Naive B cell (primary cell): Measurements from ENCODE around the gene KRTAP16-1. TPM values are rescaled to one million over a fixed set of nuclear protein-coding genes. Genes with fewer than 3 reads are reported as not detected.
A peak's percentile ranks its signal among the peaks of the same experiment; 100 is the strongest.

Experiments used
- ATAC-seq, 2 donors: fragments of 150-1000 bp; cut with Tn5 transposase; 2 replicates each; pipeline ENCODE4 v1.10.0; 2021; ENCODE audit warnings: low read depth in 2 of 2, mild to moderate bottlenecking in 2 of 2, moderate library complexity in 2 of 2
- DNase-seq: peaks from one replicate; pipeline ENCODE4 v3.0.0; 2022
- H3K27ac Mint-ChIP-seq, 6 donors: one replicate each; pipeline ENCODE4 v1.8.0; 2020 to 2022; ENCODE audit warnings: mild to moderate bottlenecking in 6 of 6, mixed read lengths in 6 of 6, moderate library complexity in 5 of 6, inconsistent platforms in 2 of 6
- H3K27me3 Mint-ChIP-seq, 3 donors: one replicate each; pipeline ENCODE4 v1.8.0; 2021 to 2022; ENCODE audit warnings: mixed read lengths in 3 of 3, mild to moderate bottlenecking in 1 of 3
- H3K36me3 Mint-ChIP-seq, 2 donors: one replicate each; pipeline ENCODE4 v1.8.0; 2020 to 2022; ENCODE audit warnings: mixed read lengths in 2 of 2, inconsistent platforms in 1 of 2, mild to moderate bottlenecking in 1 of 2
- H3K4me1 Mint-ChIP-seq, 3 donors: one replicate each; pipeline ENCODE4 v1.8.0; 2020 to 2022; ENCODE audit warnings: mixed read lengths in 3 of 3, inconsistent platforms in 1 of 3, mild to moderate bottlenecking in 1 of 3, moderate library complexity in 1 of 3
- H3K4me3 Mint-ChIP-seq, 8 donors: one replicate each; pipeline ENCODE4 v1.8.0; 2020 to 2022; ENCODE audit warnings: mild to moderate bottlenecking in 8 of 8, mixed read lengths in 8 of 8, moderate library complexity in 8 of 8, inconsistent platforms in 2 of 8
- H3K9me3 Mint-ChIP-seq, 7 donors: one replicate each; pipeline ENCODE4 v1.8.0; 2020 to 2022; ENCODE audit warnings: mixed read lengths in 7 of 7, mild to moderate bottlenecking in 5 of 7, inconsistent platforms in 2 of 7, moderate library complexity in 1 of 7
- polyA plus RNA-seq, 6 donors: library from polyadenylated mRNA; unstranded; fragments of 300-500 nt; fragmentation: Illumina TruSeq; gene quantifications; one replicate each; pipeline ENCODE4 v1.2.3, GENCODE V29; 2021; ENCODE audit warnings: low read depth in 6 of 6

KRTAP16-1 gene
- polyA plus RNA-seq, 6 donors from 2014 or later, result 0.38 to 2.0 (median 0.55) TPM; not detected in 2

GRCh38 chr17:41326173-41327145, 17.4 kb upstream of the KRTAP16-1 start:
- Mint-ChIP-seq H3K4me3 (peak overlapping the region in 1 of 8 donors; percentile 30), H3K36me3 (no peaks in the 10 kb centered on the region), H3K27me3 (peaks cover 0 to 9% (median 2%) of the 10 kb centered on the region in 3 donors), H3K9me3 (no peaks in the 10 kb centered on the region), H3K27ac (peak overlapping the region in 1 of 6 donors; percentile 4), H3K4me1 (peaks cover 8 to 23% (median 19%) of the 10 kb centered on the region in 3 donors)
- no peak for DNase-seq
- ATAC-seq, result no peak

GRCh38 chr17:41325611-41326010, 16.5 kb upstream of the KRTAP16-1 start:
- H3K4me1 Mint-ChIP-seq, result peaks cover 8 to 28% (median 19%) of the 10 kb centered on the region in 3 donors
- H3K27ac Mint-ChIP-seq, result peak overlapping the region in 1 of 6 donors; percentile 38
- ATAC-seq, result no peak
- H3K36me3 Mint-ChIP-seq, result no peaks in the 10 kb centered on the region
- H3K9me3 Mint-ChIP-seq, result peaks cover 0 to 5% (median 1%) of the 10 kb centered on the region in 7 donors
- peaks cover 0 to 8% (median 0%) of the 10 kb centered on the region in 3 donors for H3K27me3 Mint-ChIP-seq
- H3K4me3 Mint-ChIP-seq, result no peak overlapping the region
- no peak for DNase-seq

- H3K27ac Mint-ChIP-seq, result no peak overlapping the region
- no peak for DNase-seq
- peaks cover 8 to 29% (median 19%) of the 10 kb centered on the region in 3 donors for H3K4me1 Mint-ChIP-seq
- ATAC-seq, result no peak
- peaks cover 0 to 10% (median 3%) of the 10 kb centered on the region in 7 donors for H3K9me3 Mint-ChIP-seq
- no peaks in the 10 kb centered on the region for H3K36me3 Mint-ChIP-seq
- H3K4me3 Mint-ChIP-seq, result no peak overlapping the region
- H3K27me3 Mint-ChIP-seq, result peaks cover 0 to 8% (median 0%) of the 10 kb centered on the region in 3 donors
These were observed 16.0 kb upstream of the KRTAP16-1 start for GRCh38 chr17:41325126-41325525.

GRCh38 chr17:41324180-41325075, 15.3 kb upstream of the KRTAP16-1 start:
- DNase-seq (no peak), ATAC-seq (no peak)
- H3K9me3 Mint-ChIP-seq, result peaks cover 3 to 17% (median 8%) of the 10 kb centered on the region in 7 donors
- peaks cover 8 to 29% (median 19%) of the 10 kb centered on the region in 3 donors for H3K4me1 Mint-ChIP-seq
- no peak overlapping the region for H3K4me3 Mint-ChIP-seq
- peaks cover 0 to 8% (median 0%) of the 10 kb centered on the region in 3 donors for H3K27me3 Mint-ChIP-seq
- H3K27ac Mint-ChIP-seq, result peak overlapping the region in 2 of 6 donors; percentile 63 to 82
- peaks cover 0 to 6% of the 10 kb centered on the region in 2 donors for H3K36me3 Mint-ChIP-seq

- peaks cover 0 to 8% (median 0%) of the 10 kb centered on the region in 3 donors for H3K27me3 Mint-ChIP-seq
These were observed 14.1 kb upstream of the KRTAP16-1 start for GRCh38 chr17:41322903-41323895.

GRCh38 chr17:41322094-41322902, 13.2 kb upstream of the KRTAP16-1 start:
- Mint-ChIP-seq H3K4me1 (peaks cover 8 to 27% (median 14%) of the 10 kb centered on the region in 3 donors), H3K27me3 (peaks cover 0 to 8% (median 0%) of the 10 kb centered on the region in 3 donors), H3K36me3 (peaks cover 0 to 11% of the 10 kb centered on the region in 2 donors), H3K9me3 (peaks cover 3 to 22% (median 13%) of the 10 kb centered on the region in 7 donors), H3K4me3 (peak overlapping the region in 2 of 8 donors; percentile 3 to 69), H3K27ac (peak overlapping the region in 4 of 6 donors; percentile 14 to 91 (median 28))
- DNase-seq, result peak; percentile 65
- ATAC-seq, result peak; percentile 73 to 87

More at GRCh38 chr17:41322903-41323895, 14.1 kb upstream of the KRTAP16-1 start:
- no peak for ATAC-seq
- Mint-ChIP-seq H3K36me3 (peaks cover 0 to 11% of the 10 kb centered on the region in 2 donors), H3K9me3 (peaks cover 3 to 22% (median 13%) of the 10 kb centered on the region in 7 donors), H3K4me3 (no peak overlapping the region), H3K27ac (peak overlapping the region in 5 of 6 donors; percentile 40 to 91 (median 63)), H3K4me1 (peaks cover 8 to 29% (median 14%) of the 10 kb centered on the region in 3 donors)
- DNase-seq, result no peak

- ATAC-seq (no peak), DNase-seq (no peak)
- Mint-ChIP-seq H3K36me3 (peaks cover 0 to 11% of the 10 kb centered on the region in 2 donors), H3K9me3 (peaks cover 3 to 22% (median 13%) of the 10 kb centered on the region in 7 donors), H3K27ac (no peak overlapping the region), H3K4me1 (peaks cover 4 to 20% (median 8%) of the 10 kb centered on the region in 3 donors), H3K4me3 (no peak overlapping the region), H3K27me3 (peaks cover 0 to 14% (median 5%) of the 10 kb centered on the region in 3 donors)
These were observed 9.1 kb upstream of the KRTAP16-1 start for GRCh38 chr17:41318231-41318630.

- Mint-ChIP-seq H3K36me3 (peaks cover 0 to 11% of the 10 kb centered on the region in 2 donors), H3K4me3 (no peak overlapping the region), H3K4me1 (peaks cover 0 to 8% (median 3%) of the 10 kb centered on the region in 3 donors), H3K27ac (no peak overlapping the region), H3K9me3 (peaks cover 3 to 20% (median 13%) of the 10 kb centered on the region in 7 donors), H3K27me3 (peaks cover 0 to 14% (median 5%) of the 10 kb centered on the region in 3 donors)
- ATAC-seq (no peak), DNase-seq (no peak)
These were observed 6.8 kb upstream of the KRTAP16-1 start for GRCh38 chr17:41315814-41316445.

- peak within 1 kb of the TSS in 1 of 6 donors; percentile 61 for H3K27ac Mint-ChIP-seq
- H3K27me3 Mint-ChIP-seq, result peaks cover 0 to 14% (median 5%) of the 10 kb centered on the region in 3 donors
- ATAC-seq (no peak), DNase-seq (no peak)
- H3K36me3 Mint-ChIP-seq, result peaks cover 0 to 11% of the 10 kb centered on the region in 2 donors
- no peak within 1 kb of the TSS for H3K4me3 Mint-ChIP-seq
- H3K9me3 Mint-ChIP-seq, result peaks cover 0 to 14% (median 13%) of the 10 kb centered on the region in 7 donors
- peaks cover 0 to 9% (median 7%) of the 10 kb centered on the region in 3 donors for H3K4me1 Mint-ChIP-seq
These were observed 6.2 kb upstream of the KRTAP16-1 start, which contains the start of gene KRTAP17-1 for GRCh38 chr17:41315204-41315794. TSS of gene KRTAP17-1 (minus strand) at chr17:41315710. CDS start at chr17:41315650, 60 bp downstream.

- Mint-ChIP-seq H3K4me1 (peaks cover 38 to 50% (median 46%) of the 10 kb centered on the region in 3 donors), H3K9me3 (peaks cover 0 to 2% (median 0%) of the 10 kb centered on the region in 7 donors)
These were observed 2.0 kb upstream of the KRTAP16-1 start for GRCh38 chr17:41311111-41311510.

More at GRCh38 chr17:41311111-41311510, 2.0 kb upstream of the KRTAP16-1 start:
- Mint-ChIP-seq H3K36me3 (no peaks in the 10 kb centered on the region), H3K27ac (peak overlapping the region in 2 of 6 donors; percentile 60 to 93), H3K4me3 (peak overlapping the region in 2 of 8 donors; percentile 55 to 71), H3K27me3 (peaks cover 0 to 12% (median 5%) of the 10 kb centered on the region in 3 donors)
- no peak for DNase-seq
- no peak for ATAC-seq
